HG03135 (cell line): ENCODE measurements around the gene RBM38.
"Not testable (repeated sequence)": the region's sequence is repeated elsewhere in the genome, so short reads cannot be mapped to it uniquely, and the experiment has no call there.

Experiments
- ATAC-seq: cut with Tn5 transposase; IDR thresholded peaks from one replicate; pipeline ENCODE4 v1.9.1; 2021; ENCODE audit warnings: mild to moderate bottlenecking, moderate library complexity; ENCODE audit not compliant: unreplicated experiment

RBM38 gene

GRCh38 chr20:57416296-57417022 is 25.3 kb downstream of the RBM38 start:
- ATAC-seq: no peak

GRCh38 chr20:57417051-57417689 is 26.0 kb downstream of the RBM38 start:
- no peak for ATAC-seq

- ATAC-seq: no peak
Observed at GRCh38 chr20:57417830-57418780, 26.9 kb downstream of the RBM38 start.

- ATAC-seq: not testable (repeated sequence)
Observed at GRCh38 chr20:57419479-57419878, 28.3 kb downstream of the RBM38 start.

GRCh38 chr20:57420571-57421252 is 29.5 kb downstream of the RBM38 start:
- ATAC-seq: no peak

GRCh38 chr20:57421253-57422220 is 30.3 kb downstream of the RBM38 start:
- no peak for ATAC-seq

- no peak for ATAC-seq
Observed at GRCh38 chr20:57422254-57422653, 31.1 kb downstream of the RBM38 start.

GRCh38 chr20:57425150-57426013 is 34.2 kb downstream of the RBM38 start:
- ATAC-seq: no peak

GRCh38 chr20:57426271-57426689 is 35.1 kb downstream of the RBM38 start:
- ATAC-seq: no peak

- ATAC-seq: no peak
Observed at GRCh38 chr20:57426831-57427230, 35.6 kb downstream of the RBM38 start.

GRCh38 chr20:57428324-57429158 is 37.3 kb downstream of the RBM38 start:
- no peak for ATAC-seq

- ATAC-seq: no peak
Observed at GRCh38 chr20:57429159-57429496, 37.9 kb downstream of the RBM38 start.

- no peak for ATAC-seq
Observed at GRCh38 chr20:57429580-57430200, 38.5 kb downstream of the RBM38 start.

- not testable (repeated sequence) for ATAC-seq
Observed at GRCh38 chr20:57430201-57430596, 39.0 kb downstream of the RBM38 start.

GRCh38 chr20:57431539-57431835 is 40.3 kb downstream of the RBM38 start:
- ATAC-seq: no peak

GRCh38 chr20:57432480-57432861 is 41.3 kb downstream of the RBM38 start:
- no peak for ATAC-seq

- peak; percentile 85 for ATAC-seq
Observed at GRCh38 chr20:57432862-57433491, 41.8 kb downstream of the RBM38 start.
